Measurements from ENCODE around the gene SLC25A5.

The SLC25A5 gene

DNA sequence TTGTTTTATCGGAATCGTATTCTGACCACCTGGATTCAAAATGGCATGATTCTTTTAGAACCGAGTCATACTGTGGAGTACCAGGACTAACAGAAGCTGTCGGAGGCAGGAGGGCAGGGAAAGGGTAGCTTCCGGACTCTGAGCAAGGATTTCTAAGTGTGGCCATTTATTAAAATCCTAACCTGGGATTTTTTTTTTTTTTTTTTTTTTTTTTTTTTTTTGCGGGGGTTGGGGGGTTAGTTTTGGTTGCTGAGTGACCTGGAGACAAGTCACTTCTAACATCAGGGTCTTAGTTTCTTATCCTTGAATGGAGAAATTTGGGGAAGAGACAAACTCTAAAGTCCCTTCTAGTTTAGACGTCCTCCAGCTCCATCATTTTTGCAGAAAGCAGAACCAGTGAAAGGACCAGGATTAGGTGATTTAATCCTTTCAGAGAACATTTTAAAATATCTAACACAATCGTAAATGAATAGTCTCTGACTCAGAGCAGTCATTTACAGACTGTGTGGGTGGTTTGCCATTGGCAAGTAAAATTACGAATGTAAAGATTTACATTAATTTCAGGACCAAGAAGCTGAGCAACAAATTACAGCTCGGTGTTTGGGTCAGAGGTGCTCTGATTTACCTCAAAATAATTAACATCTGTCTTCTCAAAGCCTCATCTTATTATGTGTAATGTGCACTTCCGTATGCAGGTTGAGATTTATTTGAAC is 7.3 kb downstream of the SLC25A5 start:
- Histone ChIP-seq H4K8ac (ENCODE audit: low read depth, low read length) (no peak overlapping the region), H3K4ac (ENCODE audit: low read length) (no peak overlapping the region)

DNA sequence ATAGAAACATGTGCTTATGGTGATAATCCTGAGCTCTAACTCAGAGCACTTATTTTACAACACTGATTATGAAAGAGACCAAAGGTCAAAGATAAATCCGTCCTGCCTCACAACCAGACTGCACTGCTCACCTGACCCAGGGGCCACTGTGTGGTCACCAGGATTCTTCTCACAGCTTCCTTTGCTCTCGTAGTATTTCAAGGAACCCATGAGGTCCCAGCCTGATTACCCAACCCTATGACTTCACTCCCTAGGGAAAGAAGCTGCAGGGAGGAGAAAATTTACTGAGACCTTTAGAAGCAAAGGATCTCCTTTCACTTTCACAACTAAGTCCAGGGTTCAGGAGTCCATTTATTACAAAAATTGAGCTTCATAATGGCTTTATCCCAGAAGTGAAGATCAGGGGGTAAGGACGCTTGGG is 9.6 kb downstream of the SLC25A5 start:
- no peak overlapping the region for H4K8ac ChIP-seq (ENCODE audit: low read depth, low read length)
- no peak overlapping the region for H3K9ac ChIP-seq (ENCODE audit: low read depth, low read length, poor library complexity)
- no peak overlapping the region for H2BK120ac ChIP-seq (ENCODE audit: low read depth, low read length)
- no peak overlapping the region for H3K27ac ChIP-seq (replicated peaks; ENCODE audit: low read length)
- no peak overlapping the region for H3K4ac ChIP-seq (ENCODE audit: low read length)
- H3K4me1 ChIP-seq (ENCODE audit: control insufficient read depth in 2 of 2, insufficient read depth in 1 of 2, low read depth in 1 of 2, low read length in 2 of 2): no peaks in the 10 kb centered on the region
- H3K36me3 ChIP-seq (replicated peaks in 1 of 2; ENCODE audit: control insufficient read depth in 2 of 2, insufficient read depth in 2 of 2, low read length in 2 of 2): no peaks in the 10 kb centered on the region
- DNase-seq (ENCODE audit: low spot score): no peak
- no peak overlapping the region for H4K91ac ChIP-seq (ENCODE audit: low read depth, low read length, poor library complexity)
- H3K18ac ChIP-seq (ENCODE audit: low read length): no peak overlapping the region
- H2BK5ac ChIP-seq (ENCODE audit: low read length): no peak overlapping the region
- peaks cover 0 to under 1% (median 0%) of the 10 kb centered on the region in 3 experiments for H3K27me3 ChIP-seq (ENCODE audit: control insufficient read depth in 3 of 3, insufficient read depth in 3 of 3, low read depth in 1 of 3, low read length in 3 of 3)
- no peak overlapping the region for H3K4me2 ChIP-seq (ENCODE audit: insufficient read depth, low read length, poor library complexity, severe bottlenecking)
- no peak overlapping the region for H2AFZ ChIP-seq (ENCODE audit: low read length)
- no peak overlapping the region for H3K4me3 ChIP-seq (ENCODE audit: low read length in 2 of 2)
- WGBS, 2 donors (ENCODE audit: extremely low coverage in 2 of 2, insufficient read length in 2 of 2, insufficient replicate concordance in 1 of 2): no CpG with 5 or more reads among the region's 3 CpGs
- no peaks in the 10 kb centered on the region for H3K79me1 ChIP-seq (ENCODE audit: low read depth, low read length)
- no peak overlapping the region for H2BK15ac ChIP-seq (ENCODE audit: low read length)
- H3K9me3 ChIP-seq (replicated peaks in 1 of 2; ENCODE audit: control insufficient read depth in 2 of 2, insufficient read depth in 1 of 2, low read depth in 1 of 2, low read length in 2 of 2): no peaks in the 10 kb centered on the region
- no peak overlapping the region for H2AK5ac ChIP-seq (ENCODE audit: low read depth, low read length)
- H2BK12ac ChIP-seq (ENCODE audit: low read length): no peak overlapping the region
- no peak overlapping the region for H3K14ac ChIP-seq (ENCODE audit: low read length)
- H3K23ac ChIP-seq (ENCODE audit: low read depth, low read length, poor library complexity): no peak overlapping the region

More for the DNA sequence above, 7.3 kb downstream of the SLC25A5 start:
- DNase-seq (ENCODE audit: low spot score): no peak
- no peak overlapping the region for H3K4me3 ChIP-seq (ENCODE audit: low read length in 2 of 2)
- H3K4me1 ChIP-seq (ENCODE audit: control insufficient read depth in 2 of 2, insufficient read depth in 1 of 2, low read depth in 1 of 2, low read length in 2 of 2): no peaks in the 10 kb centered on the region
- no peak overlapping the region for H2BK120ac ChIP-seq (ENCODE audit: low read depth, low read length)
- H3K4me2 ChIP-seq (ENCODE audit: insufficient read depth, low read length, poor library complexity, severe bottlenecking): no peak overlapping the region
- no CpG with 5 or more reads among the region's 11 CpGs for WGBS, 2 donors (ENCODE audit: extremely low coverage in 2 of 2, insufficient read length in 2 of 2, insufficient replicate concordance in 1 of 2)
- H3K79me1 ChIP-seq (ENCODE audit: low read depth, low read length): no peaks in the 10 kb centered on the region
- H3K9ac ChIP-seq (ENCODE audit: low read depth, low read length, poor library complexity): no peak overlapping the region
- no peak overlapping the region for H2AK5ac ChIP-seq (ENCODE audit: low read depth, low read length)
- H3K18ac ChIP-seq (ENCODE audit: low read length): no peak overlapping the region
- H2BK15ac ChIP-seq (ENCODE audit: low read length): no peak overlapping the region
- H3K14ac ChIP-seq (ENCODE audit: low read length): no peak overlapping the region
- H3K27ac ChIP-seq (replicated peaks; ENCODE audit: low read length): no peak overlapping the region
- no peaks in the 10 kb centered on the region for H3K9me3 ChIP-seq (replicated peaks in 1 of 2; ENCODE audit: control insufficient read depth in 2 of 2, insufficient read depth in 1 of 2, low read depth in 1 of 2, low read length in 2 of 2)
- H2AFZ ChIP-seq (ENCODE audit: low read length): no peak overlapping the region
- H3K36me3 ChIP-seq (replicated peaks in 1 of 2; ENCODE audit: control insufficient read depth in 2 of 2, insufficient read depth in 2 of 2, low read length in 2 of 2): peaks cover 5 to 9% of the 10 kb centered on the region in 2 donors
- H2BK5ac ChIP-seq (ENCODE audit: low read length): no peak overlapping the region
- H3K27me3 ChIP-seq (ENCODE audit: control insufficient read depth in 3 of 3, insufficient read depth in 3 of 3, low read depth in 1 of 3, low read length in 3 of 3): no peaks in the 10 kb centered on the region
- H4K91ac ChIP-seq (ENCODE audit: low read depth, low read length, poor library complexity): no peak overlapping the region
- H2BK12ac ChIP-seq (ENCODE audit: low read length): no peak overlapping the region
- no peak overlapping the region for H3K23ac ChIP-seq (ENCODE audit: low read depth, low read length, poor library complexity)

DNA sequence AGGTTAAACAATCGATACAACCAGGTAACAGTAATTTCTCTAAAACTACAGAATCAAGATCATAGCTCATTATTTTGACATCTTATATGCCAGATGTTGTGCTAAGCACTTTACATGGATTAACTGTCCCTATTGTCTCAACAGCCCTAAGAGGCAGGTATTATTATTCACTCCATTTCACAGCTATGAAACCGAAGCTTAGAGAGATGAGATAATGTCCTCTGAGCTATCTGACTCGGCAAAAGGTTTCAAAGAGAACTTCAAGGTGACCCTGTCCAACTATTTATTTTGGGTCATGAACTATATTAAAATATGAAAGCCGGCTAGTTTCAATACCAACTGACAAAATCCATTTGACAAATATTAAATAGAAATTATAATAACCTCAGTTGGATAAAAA is 10.3 kb downstream of the SLC25A5 start:
- Histone ChIP-seq H3K79me1 (ENCODE audit: low read depth, low read length) (no peaks in the 10 kb centered on the region), H2BK12ac (ENCODE audit: low read length) (no peak overlapping the region), H3K23ac (ENCODE audit: low read depth, low read length, poor library complexity) (no peak overlapping the region), H3K4ac (ENCODE audit: low read length) (no peak overlapping the region), H3K18ac (ENCODE audit: low read length) (no peak overlapping the region), H2AFZ (ENCODE audit: low read length) (no peak overlapping the region), H3K27me3 (ENCODE audit: control insufficient read depth in 3 of 3, insufficient read depth in 3 of 3, low read depth in 1 of 3, low read length in 3 of 3) (peaks cover 0 to 5% (median 4%) of the 10 kb centered on the region in 3 experiments), H3K4me3 (ENCODE audit: low read length in 2 of 2) (no peak overlapping the region), H3K14ac (ENCODE audit: low read length) (no peak overlapping the region), H3K4me1 (ENCODE audit: control insufficient read depth in 2 of 2, insufficient read depth in 1 of 2, low read depth in 1 of 2, low read length in 2 of 2) (no peaks in the 10 kb centered on the region), H3K27ac (replicated peaks; ENCODE audit: low read length) (no peak overlapping the region), H3K4me2 (ENCODE audit: insufficient read depth, low read length, poor library complexity, severe bottlenecking) (no peak overlapping the region), H4K91ac (ENCODE audit: low read depth, low read length, poor library complexity) (no peak overlapping the region), H3K9me3 (replicated peaks in 1 of 2; ENCODE audit: control insufficient read depth in 2 of 2, insufficient read depth in 1 of 2, low read depth in 1 of 2, low read length in 2 of 2) (no peaks in the 10 kb centered on the region), H2AK5ac (ENCODE audit: low read depth, low read length) (no peak overlapping the region), H4K8ac (ENCODE audit: low read depth, low read length) (no peak overlapping the region), H3K9ac (ENCODE audit: low read depth, low read length, poor library complexity) (no peak overlapping the region), H2BK5ac (ENCODE audit: low read length) (no peak overlapping the region), H2BK15ac (ENCODE audit: low read length) (no peak overlapping the region), H2BK120ac (ENCODE audit: low read depth, low read length) (no peak overlapping the region), H3K36me3 (replicated peaks in 1 of 2; ENCODE audit: control insufficient read depth in 2 of 2, insufficient read depth in 2 of 2, low read length in 2 of 2) (no peaks in the 10 kb centered on the region)
- no peak for DNase-seq (ENCODE audit: low spot score)
- WGBS, 2 donors (ENCODE audit: extremely low coverage in 2 of 2, insufficient read length in 2 of 2, insufficient replicate concordance in 1 of 2): no CpG with 5 or more reads among the region's 4 CpGs

DNA sequence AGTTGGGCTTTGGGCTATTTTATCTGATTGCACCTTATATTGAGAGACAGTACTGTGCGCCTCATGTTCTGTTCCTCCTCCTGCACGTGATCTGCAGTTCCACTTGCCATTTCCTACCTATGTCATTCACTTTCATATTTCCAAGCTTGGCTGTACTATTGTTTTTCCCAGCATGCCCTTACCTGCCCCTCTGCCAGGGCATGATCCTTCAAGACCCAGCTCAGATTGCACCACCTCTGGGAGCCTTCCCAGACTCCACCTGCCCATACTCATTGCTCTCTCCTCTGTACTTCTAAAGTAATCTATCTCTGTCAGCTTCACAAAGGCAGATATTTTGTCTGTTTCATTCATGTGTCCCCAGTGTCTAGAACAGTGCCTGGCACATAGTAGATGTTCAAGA is 11.6 kb downstream of the SLC25A5 start:
- no peak overlapping the region for H3K9ac ChIP-seq (ENCODE audit: low read depth, low read length, poor library complexity)
- no peak overlapping the region for H3K18ac ChIP-seq (ENCODE audit: low read length)
- no peaks in the 10 kb centered on the region for H3K79me1 ChIP-seq (ENCODE audit: low read depth, low read length)

More for the DNA sequence above, 11.6 kb downstream of the SLC25A5 start:
- no peaks in the 10 kb centered on the region for H3K36me3 ChIP-seq (replicated peaks in 1 of 2; ENCODE audit: control insufficient read depth in 2 of 2, insufficient read depth in 2 of 2, low read length in 2 of 2)
- WGBS, 2 donors (ENCODE audit: extremely low coverage in 2 of 2, insufficient read length in 2 of 2, insufficient replicate concordance in 1 of 2): no CpG with 5 or more reads among the region's 2 CpGs
- no peak overlapping the region for H3K23ac ChIP-seq (ENCODE audit: low read depth, low read length, poor library complexity)
- no peak overlapping the region for H2AFZ ChIP-seq (ENCODE audit: low read length)
- H3K4me1 ChIP-seq (ENCODE audit: control insufficient read depth in 2 of 2, insufficient read depth in 1 of 2, low read depth in 1 of 2, low read length in 2 of 2): no peaks in the 10 kb centered on the region
- H3K14ac ChIP-seq (ENCODE audit: low read length): no peak overlapping the region
- no peak overlapping the region for H2AK5ac ChIP-seq (ENCODE audit: low read depth, low read length)
- no peak overlapping the region for H3K4me2 ChIP-seq (ENCODE audit: insufficient read depth, low read length, poor library complexity, severe bottlenecking)
- no peak overlapping the region for H3K4me3 ChIP-seq (ENCODE audit: low read length in 2 of 2)
- no peak for DNase-seq (ENCODE audit: low spot score)
- H3K27me3 ChIP-seq (ENCODE audit: control insufficient read depth in 3 of 3, insufficient read depth in 3 of 3, low read depth in 1 of 3, low read length in 3 of 3): peaks cover 0 to 5% (median 4%) of the 10 kb centered on the region in 3 experiments
- no peak overlapping the region for H4K91ac ChIP-seq (ENCODE audit: low read depth, low read length, poor library complexity)
- H2BK120ac ChIP-seq (ENCODE audit: low read depth, low read length): no peak overlapping the region
- no peak overlapping the region for H3K27ac ChIP-seq (replicated peaks; ENCODE audit: low read length)
- H2BK12ac ChIP-seq (ENCODE audit: low read length): no peak overlapping the region
- H3K4ac ChIP-seq (ENCODE audit: low read length): no peak overlapping the region
- H4K8ac ChIP-seq (ENCODE audit: low read depth, low read length): no peak overlapping the region
- no peaks in the 10 kb centered on the region for H3K9me3 ChIP-seq (replicated peaks in 1 of 2; ENCODE audit: control insufficient read depth in 2 of 2, insufficient read depth in 1 of 2, low read depth in 1 of 2, low read length in 2 of 2)
- H2BK5ac ChIP-seq (ENCODE audit: low read length): no peak overlapping the region
- H2BK15ac ChIP-seq (ENCODE audit: low read length): no peak overlapping the region
